Mesenchymal stem cell (in vitro differentiated cells and primary cell): ENCODE measurements around the gene FGFR2.

Experiments
- DNase-seq: peaks from one replicate; pipeline ENCODE4 v3.0.0-alpha.2; 2013
- H2AFZ ChIP-seq: one replicate; pipeline ENCODE4 v1.6.1; 2013; ENCODE audit warnings: low read depth, mild to moderate bottlenecking, control low read depth, inconsistent platforms, low read length, moderate library complexity
- H2AK5ac ChIP-seq: 2 replicates; pipeline ENCODE4 v1.6.1; 2013; ENCODE audit warnings: low read length, moderate library complexity, mild to moderate bottlenecking, inconsistent platforms; ENCODE audit not compliant: severe bottlenecking
- H2BK120ac ChIP-seq: one replicate; pipeline ENCODE4 v1.6.1; 2013; ENCODE audit warnings: low read depth, mild to moderate bottlenecking, inconsistent platforms, low read length, moderate library complexity
- H2BK12ac ChIP-seq, 2 experiments: one replicate each; pipeline ENCODE4 v1.6.1; 2013; ENCODE audit warnings: inconsistent platforms in 2 of 2, low read length in 2 of 2, mild to moderate bottlenecking in 2 of 2, moderate library complexity in 2 of 2, control low read depth in 1 of 2
- H2BK15ac ChIP-seq: one replicate; pipeline ENCODE4 v1.6.1; 2013; ENCODE audit warnings: mild to moderate bottlenecking, low read depth, inconsistent platforms; ENCODE audit not compliant: poor library complexity, severe bottlenecking
- H2BK5ac ChIP-seq: 2 replicates; pipeline ENCODE4 v1.6.1; 2013; ENCODE audit warnings: low read depth, mild to moderate bottlenecking, low read length, control low read depth, inconsistent platforms; ENCODE audit not compliant: poor library complexity, severe bottlenecking
- H3K14ac ChIP-seq, 2 experiments: one replicate each; pipeline ENCODE4 v1.6.1; 2013; ENCODE audit warnings: inconsistent platforms in 2 of 2, low read length in 2 of 2, control low read depth in 1 of 2, mild to moderate bottlenecking in 1 of 2, moderate library complexity in 1 of 2
- H3K18ac ChIP-seq, 2 experiments: one replicate each; pipeline ENCODE4 v1.6.1; 2013; ENCODE audit warnings: inconsistent platforms in 2 of 2, low read length in 2 of 2, control low read depth in 1 of 2, low read depth in 1 of 2, mild to moderate bottlenecking in 1 of 2
- H3K23ac ChIP-seq, 2 experiments: one replicate each; pipeline ENCODE4 v1.6.1; 2013; ENCODE audit warnings: inconsistent platforms in 2 of 2, low read length in 2 of 2, mild to moderate bottlenecking in 2 of 2, moderate library complexity in 2 of 2, control low read depth in 1 of 2
- H3K27ac ChIP-seq: 2 replicates; pipeline ENCODE4 v1.5.1; 2013; ENCODE audit warnings: mild to moderate bottlenecking, moderate library complexity, low read length, control low read depth, inconsistent platforms; ENCODE audit not compliant: poor library complexity, severe bottlenecking
- H3K27me3 ChIP-seq, 2 experiments: 2 replicates each; pipeline versions ENCODE4 v1.6.1 to v1.7.0; 2013; ENCODE audit warnings: low read length in 2 of 2, mild to moderate bottlenecking in 2 of 2, moderate library complexity in 2 of 2, control low read depth in 1 of 2, inconsistent platforms in 1 of 2; ENCODE audit not compliant: control insufficient read depth in 1 of 2, insufficient read depth in 1 of 2
- H3K36me3 ChIP-seq, 2 experiments: 2 replicates each; pipeline versions ENCODE4 v1.6.1 to v1.7.0; 2013; ENCODE audit warnings: low read length in 2 of 2, control low read depth in 1 of 2, inconsistent platforms in 1 of 2, low read depth in 1 of 2, mild to moderate bottlenecking in 1 of 2; ENCODE audit not compliant: insufficient read depth in 2 of 2, control insufficient read depth in 1 of 2
- H3K4ac ChIP-seq, 2 experiments: one replicate each; pipeline ENCODE4 v1.6.1; 2013; ENCODE audit warnings: inconsistent platforms in 2 of 2, low read length in 2 of 2, mild to moderate bottlenecking in 2 of 2, moderate library complexity in 2 of 2, control low read depth in 1 of 2, low read depth in 1 of 2
- H3K4me1 ChIP-seq: 2 replicates; pipeline ENCODE4 v1.6.1; 2013; ENCODE audit warnings: low read depth, low read length, control low read depth; ENCODE audit not compliant: control insufficient read depth, insufficient read depth
- H3K4me2 ChIP-seq: 2 replicates; pipeline ENCODE4 v1.6.1; 2013; ENCODE audit warnings: low read length, mild to moderate bottlenecking, inconsistent platforms; ENCODE audit not compliant: poor library complexity, severe bottlenecking
- H3K4me3 ChIP-seq, 2 experiments: 2 replicates each; pipeline versions ENCODE4 v1.5.1 to v1.7.0; 2013; ENCODE audit warnings: low read length in 2 of 2, mild to moderate bottlenecking in 2 of 2, control low read depth in 1 of 2, low read depth in 1 of 2; ENCODE audit not compliant: insufficient read depth in 1 of 2
- H3K79me1 ChIP-seq: replicated peaks from 2 replicates; pipeline ENCODE4 v1.6.1; 2013; ENCODE audit warnings: mild to moderate bottlenecking, control low read depth, low read length, inconsistent platforms; ENCODE audit not compliant: poor library complexity, severe bottlenecking
- H3K9ac ChIP-seq: 2 replicates; pipeline ENCODE4 v1.7.0; 2013; ENCODE audit warnings: mild to moderate bottlenecking, low read length, moderate library complexity
- H3K9me3 ChIP-seq: 2 replicates; pipeline ENCODE4 v1.7.0; 2013; ENCODE audit warnings: mild to moderate bottlenecking, low read length; ENCODE audit not compliant: control insufficient read depth
- H4K8ac ChIP-seq: one replicate; pipeline ENCODE4 v1.6.1; 2013; ENCODE audit warnings: inconsistent platforms, mild to moderate bottlenecking, low read length, moderate library complexity
- H4K91ac ChIP-seq: one replicate; pipeline ENCODE4 v1.6.1; 2013; ENCODE audit warnings: mild to moderate bottlenecking, low read length, inconsistent platforms
- WGBS: methylation state at CpG from one replicate; pipeline ENCODE4 v1.1.7; 2013; ENCODE audit warnings: mixed read lengths; 5-methylcytosine and 5-hydroxymethylcytosine counted together

FGFR2 gene

DNA sequence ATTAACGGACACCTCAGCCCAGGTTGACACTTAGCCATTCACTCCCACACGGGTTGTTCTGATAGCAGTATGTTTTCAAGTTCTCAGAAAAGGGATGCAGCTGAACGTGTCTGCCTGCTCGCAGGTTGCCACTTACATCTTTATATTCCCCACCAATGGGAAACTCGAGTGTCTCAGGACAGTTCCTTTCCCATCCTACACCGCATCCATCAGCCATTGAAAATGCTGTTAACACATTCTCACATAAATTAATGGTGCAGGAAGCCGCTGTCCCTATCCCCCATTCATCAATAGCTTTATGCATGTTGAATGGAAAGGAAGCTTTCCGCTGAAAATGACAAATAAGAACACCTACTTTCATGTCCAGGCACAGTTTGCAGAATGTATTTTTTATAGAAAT lies 1.7 kb upstream of the FGFR2 start:
- Histone ChIP-seq H3K27ac (no peak overlapping the region), H3K14ac (no peak overlapping the region), H2BK5ac (no peak overlapping the region), H3K18ac (no peak overlapping the region), H3K9me3 (no peaks in the 10 kb centered on the region), H2BK15ac (no peak overlapping the region), H2AFZ (no peak overlapping the region), H3K9ac (no peak overlapping the region), H3K79me1 (no peaks in the 10 kb centered on the region), H3K4me2 (no peak overlapping the region), H3K4ac (no peak overlapping the region), H3K23ac (no peak overlapping the region), H2BK120ac (no peak overlapping the region), H3K27me3 (peaks cover 53 to 55% of the 10 kb centered on the region in 2 experiments), H3K36me3 (no peaks in the 10 kb centered on the region), H2BK12ac (no peak overlapping the region), H2AK5ac (no peak overlapping the region), H4K8ac (no peak overlapping the region), H3K4me1 (peaks cover 25% of the 10 kb centered on the region), H4K91ac (no peak overlapping the region), H3K4me3 (no peak overlapping the region)
- 33% methylated on average over 6 of the region's 8 CpGs for WGBS
- no peak for DNase-seq

DNA sequence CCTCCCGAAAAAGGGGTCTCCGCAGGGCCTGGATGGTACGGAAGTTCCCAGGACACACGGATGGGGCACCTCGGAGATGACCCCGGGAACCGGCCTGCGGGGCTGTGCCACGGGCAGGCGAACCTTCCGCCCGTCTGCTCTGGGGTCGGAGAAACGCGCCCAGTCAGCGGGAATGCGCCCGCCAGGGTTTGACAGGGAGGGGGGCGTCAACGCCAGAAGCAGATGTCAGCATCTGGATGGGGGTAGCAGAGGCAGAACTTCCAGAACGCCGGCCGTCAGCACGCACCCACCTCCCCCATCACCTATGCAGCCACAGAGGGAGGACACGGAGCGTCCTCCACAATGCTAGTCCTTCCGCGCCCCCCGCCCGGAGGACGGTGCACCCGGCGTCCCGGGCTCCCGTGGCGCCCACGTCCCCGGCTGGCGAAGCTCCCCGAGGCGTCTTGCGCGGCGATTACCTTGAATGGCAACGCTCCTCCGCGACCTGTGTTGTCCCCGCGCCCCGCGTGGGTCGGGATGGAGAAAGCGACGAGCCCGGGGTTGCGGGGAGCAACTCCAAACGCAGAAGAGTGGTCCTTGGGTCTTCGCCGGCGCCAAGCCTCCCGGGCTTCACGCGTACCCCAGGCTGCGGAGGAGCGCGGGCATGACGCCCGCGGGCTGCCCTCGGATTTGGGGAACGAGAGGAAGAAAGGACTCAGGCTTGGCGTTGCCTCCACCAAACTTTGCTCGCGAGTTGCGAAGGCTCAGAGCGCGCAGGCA lies 561 bp downstream of the FGFR2 start:
- Histone ChIP-seq H3K79me1 (no peaks in the 10 kb centered on the region), H3K9ac (no peak overlapping the region), H3K9me3 (no peaks in the 10 kb centered on the region), H2BK12ac (no peak overlapping the region), H3K4ac (no peak overlapping the region), H3K4me1 (peaks cover 25% of the 10 kb centered on the region), H2BK120ac (no peak overlapping the region), H3K4me3 (peak overlapping the region; percentile 65 to 70), H2AK5ac (no peak overlapping the region), H2BK5ac (no peak overlapping the region), H2AFZ (no peak overlapping the region), H3K27me3 (peaks cover 60 to 61% of the 10 kb centered on the region in 2 experiments), H2BK15ac (peak overlapping the region; percentile 45), H3K23ac (no peak overlapping the region), H4K91ac (no peak overlapping the region), H3K4me2 (peak overlapping the region; percentile 95), H3K18ac (no peak overlapping the region), H3K27ac (no peak overlapping the region), H3K14ac (no peak overlapping the region), H3K36me3 (no peaks in the 10 kb centered on the region), H4K8ac (peak overlapping the region; percentile 16)
- 1% methylated on average over 68 of the region's 77 CpGs for WGBS
- DNase-seq = peak; percentile 21

DNA sequence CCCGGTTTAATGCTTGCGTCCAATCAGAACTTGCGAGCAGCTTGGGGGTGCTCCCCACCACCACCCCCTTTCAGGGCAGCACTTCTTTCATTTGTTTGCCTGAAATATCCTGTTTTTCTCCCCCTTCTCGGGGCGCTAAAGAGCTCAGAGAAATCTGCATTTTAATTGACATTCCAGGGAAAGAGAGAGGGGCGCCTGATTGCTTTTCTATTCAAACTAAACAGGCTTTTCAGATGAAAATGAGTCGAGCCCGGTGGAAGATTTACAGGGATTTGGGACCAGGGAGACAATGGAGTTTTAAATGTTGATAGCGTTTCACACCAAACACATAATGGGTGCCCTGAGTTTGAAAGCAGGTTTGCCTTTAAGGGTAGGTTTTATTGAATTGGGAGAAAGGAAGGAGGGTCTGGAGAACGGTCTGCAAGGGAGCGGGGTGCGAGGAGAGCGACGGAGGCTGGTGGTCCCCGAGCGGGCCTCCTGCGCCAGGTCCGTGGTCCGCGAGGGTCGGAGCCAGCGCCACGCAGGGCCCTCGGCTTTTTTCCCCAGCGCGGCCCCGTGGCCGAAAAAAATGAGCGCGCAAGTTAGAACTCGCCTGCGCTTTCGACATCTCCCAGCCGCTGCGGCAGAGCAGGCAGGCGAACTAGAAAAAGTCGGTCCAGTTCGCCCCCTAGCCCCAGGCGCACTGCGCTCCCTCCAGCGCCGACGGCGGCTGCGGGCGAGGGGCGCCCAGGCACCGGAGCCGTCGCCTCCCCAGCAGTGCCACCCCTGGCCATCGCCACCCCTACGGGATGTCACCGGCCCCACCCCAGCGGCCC lies 1.3 kb downstream of the FGFR2 start:
- Histone ChIP-seq H3K27me3 (peaks cover 66 to 68% of the 10 kb centered on the region in 2 experiments), H3K27ac (no peak overlapping the region), H4K8ac (no peak overlapping the region), H3K36me3 (peaks cover 0 to 3% of the 10 kb centered on the region in 2 experiments), H2BK120ac (no peak overlapping the region), H2BK12ac (no peak overlapping the region), H2BK5ac (no peak overlapping the region), H3K9me3 (no peaks in the 10 kb centered on the region), H3K79me1 (no peaks in the 10 kb centered on the region), H2BK15ac (no peak overlapping the region), H2AFZ (no peak overlapping the region), H3K23ac (no peak overlapping the region), H3K4me3 (peak overlapping the region; percentile 56 to 70), H3K4me1 (peaks cover 25% of the 10 kb centered on the region), H3K4me2 (peak overlapping the region; percentile 95), H2AK5ac (no peak overlapping the region), H3K4ac (no peak overlapping the region), H3K9ac (no peak overlapping the region), H3K14ac (no peak overlapping the region), H4K91ac (no peak overlapping the region), H3K18ac (no peak overlapping the region)
- 2% methylated on average over 54 of the region's 54 CpGs for WGBS
- peak; percentile 42 for DNase-seq
